ENCODE measurements around the gene EPHA3.

EPHA3 gene

GRCh38 chr3:89278302-89279025 is 171.0 kb downstream of the EPHA3 start:
- Histone ChIP-seq H3K27ac (replicated peaks; ENCODE audit: low read length) (no peak overlapping the region), H2BK120ac (ENCODE audit: low read depth, low read length) (no peak overlapping the region), H3K4me2 (ENCODE audit: insufficient read depth, low read length, poor library complexity, severe bottlenecking) (no peak overlapping the region), H4K8ac (ENCODE audit: low read depth, low read length) (no peak overlapping the region), H2AK5ac (ENCODE audit: low read depth, low read length) (no peak overlapping the region), H3K9me3 (replicated peaks in 1 of 2; ENCODE audit: control insufficient read depth in 2 of 2, insufficient read depth in 1 of 2, low read depth in 1 of 2, low read length in 2 of 2) (no peaks in the 10 kb centered on the region), H3K9ac (ENCODE audit: low read depth, low read length, poor library complexity) (no peak overlapping the region), H3K18ac (ENCODE audit: low read length) (no peak overlapping the region), H3K27me3 (ENCODE audit: control insufficient read depth in 3 of 3, insufficient read depth in 3 of 3, low read depth in 1 of 3, low read length in 3 of 3) (no peaks in the 10 kb centered on the region), H3K36me3 (replicated peaks in 1 of 2; ENCODE audit: control insufficient read depth in 2 of 2, insufficient read depth in 2 of 2, low read length in 2 of 2) (no peaks in the 10 kb centered on the region), H3K14ac (ENCODE audit: low read length) (no peak overlapping the region), H4K91ac (ENCODE audit: low read depth, low read length, poor library complexity) (no peak overlapping the region), H3K4me1 (ENCODE audit: control insufficient read depth in 2 of 2, insufficient read depth in 1 of 2, low read depth in 1 of 2, low read length in 2 of 2) (peaks cover 3 to 11% of the 10 kb centered on the region in 2 donors), H2AFZ (ENCODE audit: low read length) (peak overlapping the region; percentile 14), H2BK12ac (ENCODE audit: low read length) (no peak overlapping the region), H3K79me1 (ENCODE audit: low read depth, low read length) (no peaks in the 10 kb centered on the region), H3K4ac (ENCODE audit: low read length) (no peak overlapping the region), H3K4me3 (ENCODE audit: low read length in 2 of 2) (no peak overlapping the region), H2BK5ac (ENCODE audit: low read length) (no peak overlapping the region), H2BK15ac (ENCODE audit: low read length) (no peak overlapping the region), H3K23ac (ENCODE audit: low read depth, low read length, poor library complexity) (no peak overlapping the region)
- DNase-seq (ENCODE audit: low spot score), result peak; percentile 29
- no CpG with 5 or more reads among the region's 9 CpGs for WGBS, 2 donors (ENCODE audit: extremely low coverage in 2 of 2, insufficient read length in 2 of 2, insufficient replicate concordance in 1 of 2)

GRCh38 chr3:89280301-89280700 is 172.9 kb downstream of the EPHA3 start:
- no peak overlapping the region for H3K4ac ChIP-seq (ENCODE audit: low read length)
- H3K9me3 ChIP-seq (replicated peaks in 1 of 2; ENCODE audit: control insufficient read depth in 2 of 2, insufficient read depth in 1 of 2, low read depth in 1 of 2, low read length in 2 of 2), result no peaks in the 10 kb centered on the region
- no peak overlapping the region for H2BK120ac ChIP-seq (ENCODE audit: low read depth, low read length)
- no peak overlapping the region for H3K9ac ChIP-seq (ENCODE audit: low read depth, low read length, poor library complexity)
- H3K14ac ChIP-seq (ENCODE audit: low read length), result no peak overlapping the region
- no peak overlapping the region for H2BK15ac ChIP-seq (ENCODE audit: low read length)
- no peak for DNase-seq (ENCODE audit: low spot score)
- no peaks in the 10 kb centered on the region for H3K36me3 ChIP-seq (replicated peaks in 1 of 2; ENCODE audit: control insufficient read depth in 2 of 2, insufficient read depth in 2 of 2, low read length in 2 of 2)
- no peak overlapping the region for H3K23ac ChIP-seq (ENCODE audit: low read depth, low read length, poor library complexity)
- no peak overlapping the region for H3K4me2 ChIP-seq (ENCODE audit: insufficient read depth, low read length, poor library complexity, severe bottlenecking)
- H2BK5ac ChIP-seq (ENCODE audit: low read length), result no peak overlapping the region
- no peak overlapping the region for H2AFZ ChIP-seq (ENCODE audit: low read length)
- H4K8ac ChIP-seq (ENCODE audit: low read depth, low read length), result no peak overlapping the region
- no peak overlapping the region for H4K91ac ChIP-seq (ENCODE audit: low read depth, low read length, poor library complexity)
- H3K4me1 ChIP-seq (ENCODE audit: control insufficient read depth in 2 of 2, insufficient read depth in 1 of 2, low read depth in 1 of 2, low read length in 2 of 2), result peaks cover 3 to 11% of the 10 kb centered on the region in 2 donors
- WGBS, 2 donors (ENCODE audit: extremely low coverage in 2 of 2, insufficient read length in 2 of 2, insufficient replicate concordance in 1 of 2), result no CpG with 5 or more reads among the region's 2 CpGs
- H3K79me1 ChIP-seq (ENCODE audit: low read depth, low read length), result no peaks in the 10 kb centered on the region
- H3K4me3 ChIP-seq (ENCODE audit: low read length in 2 of 2), result no peak overlapping the region
- H2BK12ac ChIP-seq (ENCODE audit: low read length), result no peak overlapping the region
- H2AK5ac ChIP-seq (ENCODE audit: low read depth, low read length), result no peak overlapping the region
- H3K27me3 ChIP-seq (ENCODE audit: control insufficient read depth in 3 of 3, insufficient read depth in 3 of 3, low read depth in 1 of 3, low read length in 3 of 3), result no peaks in the 10 kb centered on the region
- H3K27ac ChIP-seq (replicated peaks; ENCODE audit: low read length), result no peak overlapping the region
- no peak overlapping the region for H3K18ac ChIP-seq (ENCODE audit: low read length)

DNA sequence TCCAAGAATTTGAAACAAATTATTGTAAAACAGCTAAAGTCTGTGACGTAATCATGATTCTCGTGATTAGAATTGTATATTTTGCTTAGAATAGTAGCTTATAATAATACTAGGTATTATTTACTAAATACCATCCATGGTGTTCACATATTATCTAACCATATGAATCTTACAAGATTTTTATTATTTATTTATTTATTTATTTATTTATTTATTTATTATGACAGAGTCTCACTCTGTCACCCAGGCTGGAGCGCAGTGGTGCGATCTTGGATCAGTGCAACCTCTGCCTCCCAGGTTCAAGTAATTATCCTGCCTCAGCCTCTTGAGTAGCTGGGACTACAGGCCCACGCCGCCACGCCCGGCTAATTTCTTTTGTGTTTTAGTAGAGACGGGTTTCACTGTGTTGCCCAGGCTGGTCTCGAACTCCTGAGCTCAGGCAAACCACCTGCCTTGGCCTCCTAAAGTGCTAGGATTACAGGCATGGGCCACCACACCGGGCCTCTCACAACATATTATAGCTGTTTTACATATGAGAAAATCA is 173.5 kb downstream of the EPHA3 start:
- Histone ChIP-seq H2BK12ac (ENCODE audit: low read length) (no peak overlapping the region), H3K36me3 (replicated peaks in 1 of 2; ENCODE audit: control insufficient read depth in 2 of 2, insufficient read depth in 2 of 2, low read length in 2 of 2) (no peaks in the 10 kb centered on the region), H4K91ac (ENCODE audit: low read depth, low read length, poor library complexity) (no peak overlapping the region), H3K4me2 (ENCODE audit: insufficient read depth, low read length, poor library complexity, severe bottlenecking) (no peak overlapping the region), H3K9ac (ENCODE audit: low read depth, low read length, poor library complexity) (no peak overlapping the region), H2BK120ac (ENCODE audit: low read depth, low read length) (no peak overlapping the region), H4K8ac (ENCODE audit: low read depth, low read length) (no peak overlapping the region), H3K9me3 (replicated peaks in 1 of 2; ENCODE audit: control insufficient read depth in 2 of 2, insufficient read depth in 1 of 2, low read depth in 1 of 2, low read length in 2 of 2) (no peaks in the 10 kb centered on the region), H3K4me3 (ENCODE audit: low read length in 2 of 2) (no peak overlapping the region), H3K27ac (replicated peaks; ENCODE audit: low read length) (no peak overlapping the region), H3K23ac (ENCODE audit: low read depth, low read length, poor library complexity) (no peak overlapping the region), H3K14ac (ENCODE audit: low read length) (no peak overlapping the region), H3K4ac (ENCODE audit: low read length) (no peak overlapping the region), H2AK5ac (ENCODE audit: low read depth, low read length) (no peak overlapping the region), H3K27me3 (ENCODE audit: control insufficient read depth in 3 of 3, insufficient read depth in 3 of 3, low read depth in 1 of 3, low read length in 3 of 3) (no peaks in the 10 kb centered on the region), H2BK5ac (ENCODE audit: low read length) (no peak overlapping the region), H3K79me1 (ENCODE audit: low read depth, low read length) (no peaks in the 10 kb centered on the region), H3K4me1 (ENCODE audit: control insufficient read depth in 2 of 2, insufficient read depth in 1 of 2, low read depth in 1 of 2, low read length in 2 of 2) (peaks cover 3 to 11% of the 10 kb centered on the region in 2 donors), H2AFZ (ENCODE audit: low read length) (no peak overlapping the region), H2BK15ac (ENCODE audit: low read length) (no peak overlapping the region), H3K18ac (ENCODE audit: low read length) (no peak overlapping the region)
- WGBS, 2 donors (ENCODE audit: extremely low coverage in 2 of 2, insufficient read length in 2 of 2, insufficient replicate concordance in 1 of 2), result no CpG with 5 or more reads among the region's 11 CpGs
- DNase-seq (ENCODE audit: low spot score), result no peak

DNA sequence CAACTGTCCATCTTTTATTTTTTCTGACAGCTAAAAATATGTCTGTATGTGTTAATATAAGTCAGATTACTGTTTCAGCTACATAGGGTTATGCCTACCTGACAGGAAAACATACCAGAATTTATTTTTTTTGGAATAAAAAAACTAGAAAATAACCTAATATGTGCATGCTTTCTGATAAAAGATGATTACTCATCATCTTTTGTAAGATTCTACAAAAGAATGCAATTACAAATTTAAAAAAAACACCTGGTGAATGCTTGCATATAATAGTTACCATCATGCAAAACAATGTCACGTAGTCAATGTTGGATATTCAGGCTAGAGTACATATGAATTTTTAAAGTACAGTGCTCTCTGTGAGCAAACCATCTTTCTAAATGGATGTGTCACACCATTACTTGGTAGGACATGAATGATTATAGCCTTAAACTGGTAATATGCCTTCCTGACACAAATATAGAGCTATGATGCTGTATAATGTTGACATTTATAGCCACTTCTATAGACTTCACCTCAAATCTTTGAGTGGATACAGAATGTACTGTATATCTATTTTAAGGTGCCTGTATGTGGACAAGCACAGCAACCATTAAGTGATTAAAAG is 180.6 kb downstream of the EPHA3 start:
- no peaks in the 10 kb centered on the region for H3K36me3 ChIP-seq (replicated peaks in 1 of 2; ENCODE audit: control insufficient read depth in 2 of 2, insufficient read depth in 2 of 2, low read length in 2 of 2)
- no peak overlapping the region for H3K4me2 ChIP-seq (ENCODE audit: insufficient read depth, low read length, poor library complexity, severe bottlenecking)
- H3K27ac ChIP-seq (replicated peaks; ENCODE audit: low read length), result no peak overlapping the region
- H3K14ac ChIP-seq (ENCODE audit: low read length), result no peak overlapping the region
- no peak overlapping the region for H2BK12ac ChIP-seq (ENCODE audit: low read length)
- no peak overlapping the region for H3K9ac ChIP-seq (ENCODE audit: low read depth, low read length, poor library complexity)
- H3K23ac ChIP-seq (ENCODE audit: low read depth, low read length, poor library complexity), result no peak overlapping the region
- no peak overlapping the region for H3K18ac ChIP-seq (ENCODE audit: low read length)
- no peak overlapping the region for H4K8ac ChIP-seq (ENCODE audit: low read depth, low read length)
- H2AK5ac ChIP-seq (ENCODE audit: low read depth, low read length), result no peak overlapping the region
- H3K27me3 ChIP-seq (ENCODE audit: control insufficient read depth in 3 of 3, insufficient read depth in 3 of 3, low read depth in 1 of 3, low read length in 3 of 3), result no peaks in the 10 kb centered on the region
- peaks cover 0 to 3% of the 10 kb centered on the region in 2 donors for H3K4me1 ChIP-seq (ENCODE audit: control insufficient read depth in 2 of 2, insufficient read depth in 1 of 2, low read depth in 1 of 2, low read length in 2 of 2)
- H2BK15ac ChIP-seq (ENCODE audit: low read length), result no peak overlapping the region
- no CpG with 5 or more reads among the region's 1 CpG for WGBS, 2 donors (ENCODE audit: extremely low coverage in 2 of 2, insufficient read length in 2 of 2, insufficient replicate concordance in 1 of 2)
- H2BK120ac ChIP-seq (ENCODE audit: low read depth, low read length), result no peak overlapping the region
- H2AFZ ChIP-seq (ENCODE audit: low read length), result no peak overlapping the region
- no peaks in the 10 kb centered on the region for H3K9me3 ChIP-seq (replicated peaks in 1 of 2; ENCODE audit: control insufficient read depth in 2 of 2, insufficient read depth in 1 of 2, low read depth in 1 of 2, low read length in 2 of 2)
- no peak for DNase-seq (ENCODE audit: low spot score)
- no peak overlapping the region for H3K4me3 ChIP-seq (ENCODE audit: low read length in 2 of 2)
- H3K79me1 ChIP-seq (ENCODE audit: low read depth, low read length), result no peaks in the 10 kb centered on the region
- no peak overlapping the region for H2BK5ac ChIP-seq (ENCODE audit: low read length)
- no peak overlapping the region for H3K4ac ChIP-seq (ENCODE audit: low read length)
- no peak overlapping the region for H4K91ac ChIP-seq (ENCODE audit: low read depth, low read length, poor library complexity)

Data from neuronal stem cell (in vitro differentiated cells).